Right lobe of liver (tissue), 6 donors: ENCODE results near the gene ASAP3. TPM values are rescaled to one million over a fixed set of nuclear protein-coding genes. Genes with fewer than 3 reads are reported as not detected.

ENCODE experiments used
- ATAC-seq, 4 donors: fragments of 200-7000 bp; cut with Tn5 transposase; one replicate each; pipeline ENCODE4 v1.9.1; 2020; ENCODE audit warnings: mild to moderate bottlenecking in 4 of 4, moderate library complexity in 4 of 4
- DNase-seq, 3 donors: peaks; one replicate each; pipeline ENCODE4 v3.0.0-alpha.2; 2020
- H3K27ac ChIP-seq, 3 donors: fragments of 200-600 bp; one replicate each; pipeline ENCODE4 v1.8.0; 2022
- H3K27me3 ChIP-seq, 2 donors: fragments of 200-600 bp; one replicate each; pipeline ENCODE4 v1.8.0; 2022
- H3K36me3 ChIP-seq, 4 donors: fragments of 200-600 bp; sonication (generic) in 1 of 4; one replicate each; pipeline versions ENCODE4 v1.5.1 to v1.8.0; 2017 to 2022; ENCODE audit warnings: control low read depth in 1 of 4
- H3K4me1 ChIP-seq, 4 donors: fragments of 200-600 bp; sonication (generic) in 1 of 4; one replicate each; pipeline versions ENCODE4 v1.5.1 to v1.8.0; 2017 to 2022; ENCODE audit warnings: control low read depth in 1 of 4
- H3K4me3 ChIP-seq, 3 donors: fragments of 200-600 bp; one replicate each; pipeline ENCODE4 v1.8.0; 2022
- H3K9me3 ChIP-seq, 4 donors: fragments of 200-600 bp; sonication (generic) in 1 of 4; one replicate each; pipeline versions ENCODE4 v1.5.1 to v1.8.0; 2017 to 2022; ENCODE audit warnings: control low read depth in 1 of 4
- CTCF ChIP-seq, 4 donors: fragments of 200-600 bp in 3 of 4; fragments of 450-650 bp in 1 of 4; IDR thresholded peaks; one replicate each; pipeline versions ENCODE4 v1.5.1 to v1.8.0; 2016 to 2022; ENCODE audit warnings: antibody characterized with exemption in 4 of 4, mild to moderate bottlenecking in 2 of 4
- POLR2A ChIP-seq: fragments of 450-650 bp; IDR thresholded peaks from one replicate; pipeline ENCODE4 v1.6.1; 2017; ENCODE audit warnings: antibody characterized with exemption, mild to moderate bottlenecking
- WGBS: methylation state at CpG from one replicate; pipeline ENCODE4 v1.1.6; 2018; ENCODE audit warnings: low coverage, low lambda C conversion rate; ENCODE audit not compliant: insufficient coverage; ENCODE audit errors: missing lambda C conversion rate; 5-methylcytosine and 5-hydroxymethylcytosine counted together
- intact Hi-C, 2 donors: fragments of 100-400 bp; cut with DNase I; formaldehyde crosslinking; loops; one replicate each; pipeline versions ENCODE4 v1.11.2 to v1.14.1; 2022
- total RNA-seq, 6 experiments: library from RNA; depleted of rRNA in 2 of 6; stranded (reverse); fragments of >200 nt in 2 of 6; fragmentation: NEBNext Ultra II Directional in 3 of 6; extraction: Animal tissue kit (Norgen Biotek cat#: 25700) in 3 of 6; gene quantifications; one replicate each; pipeline versions ENCODE4 v1.1.0 to v1.2.4, GENCODE V29; 2016 to 2023
- donor health status: DM: no; HTN: yes; CAD: no.
- donor health status: DM: no; HTN: no; CAD: no.
- donor health status: DM: no; HTN: no; CAD: no.
- donor health status: DM: no; HTN: yes; CAD: no.
- donor health status: DM: no; HTN: yes; CAD: no.

Gene ASAP3
- total RNA-seq, 6 experiments from 2014 or later, result 12.3 to 22.1 (median 16.6) TPM

- Histone ChIP-seq H3K9me3 (no peaks in the 10 kb centered on the region), H3K27me3 (no peaks in the 10 kb centered on the region), H3K36me3 (peaks cover 0 to 11% (median 0%) of the 10 kb centered on the region in 4 donors), H3K4me3 (no peak overlapping the region), H3K27ac (no peak overlapping the region), H3K4me1 (peaks cover 0 to 21% (median 3%) of the 10 kb centered on the region in 4 donors)
- ATAC-seq (no peak), DNase-seq (no peak)
- 92% methylated on average over 7 of the region's 8 CpGs for WGBS
- intact Hi-C loops, result no loop called here
- TF ChIP-seq CTCF (IDR thresholded peaks at IDR 0.05) (no peak), POLR2A (no peak)
Observed at GRCh38 chr1:23441446-23442148, 42.4 kb downstream of the ASAP3 start.

- H3K27me3 ChIP-seq, result no peaks in the 10 kb centered on the region
- H3K4me3 ChIP-seq, result no peak overlapping the region
- no peak for TF ChIP-seq CTCF (IDR thresholded peaks at IDR 0.05)
- no peak for TF ChIP-seq POLR2A
- DNase-seq (no peak), ATAC-seq (no peak)
- no peaks in the 10 kb centered on the region for H3K9me3 ChIP-seq
- H3K36me3 ChIP-seq, result peaks cover 0 to 25% (median 0%) of the 10 kb centered on the region in 4 donors
- intact Hi-C loops, result no loop called here
- whole genome bisulfite sequencing, result 98% methylated on average over 6 of the region's 8 CpGs
- peaks cover 0 to 3% (median 0%) of the 10 kb centered on the region in 4 donors for H3K4me1 ChIP-seq
- H3K27ac ChIP-seq, result no peak overlapping the region
Observed at GRCh38 chr1:23438545-23438944, 45.4 kb downstream of the ASAP3 start.

- no peaks in the 10 kb centered on the region for H3K9me3 ChIP-seq
- no peak for TF ChIP-seq CTCF (IDR thresholded peaks at IDR 0.05)
- no peak for TF ChIP-seq POLR2A
- H3K36me3 ChIP-seq, result peaks cover 0 to 33% (median 2%) of the 10 kb centered on the region in 4 donors
- H3K27me3 ChIP-seq, result no peaks in the 10 kb centered on the region
- no peak for ATAC-seq
- H3K4me1 ChIP-seq, result no peaks in the 10 kb centered on the region
- intact Hi-C loops, result no loop called here
- 80% methylated on average over 3 of the region's 13 CpGs for WGBS
- DNase-seq, result no peak
- H3K27ac ChIP-seq, result no peak overlapping the region
- no peak overlapping the region for H3K4me3 ChIP-seq
Observed at GRCh38 chr1:23437355-23437664, 46.7 kb downstream of the ASAP3 start.

GRCh38 chr1:23436520-23437354 is 47.2 kb downstream of the ASAP3 start:
- DNase-seq (no peak), ATAC-seq (peak in 2 of 4 donors; percentile 23 to 31)
- Histone ChIP-seq H3K36me3 (peaks cover 0 to 38% (median 2%) of the 10 kb centered on the region in 4 donors), H3K4me1 (no peaks in the 10 kb centered on the region), H3K9me3 (no peaks in the 10 kb centered on the region), H3K27me3 (no peaks in the 10 kb centered on the region), H3K4me3 (no peak overlapping the region), H3K27ac (no peak overlapping the region)
- TF ChIP-seq POLR2A (no peak), CTCF (IDR thresholded peaks at IDR 0.05) (no peak)
- intact Hi-C loops, result no loop called here
- 67% methylated on average over 1 of the region's 49 CpGs for WGBS
